T1000 (cell line): ENCODE measurements around the gene COA1.

ENCODE experiments used
- DNase-seq: peaks from one replicate; lab custom pipeline; 2025; ENCODE audit warnings: mixed read lengths; lab: John Stamatoyannopoulos, UW

COA1 gene

DNA sequence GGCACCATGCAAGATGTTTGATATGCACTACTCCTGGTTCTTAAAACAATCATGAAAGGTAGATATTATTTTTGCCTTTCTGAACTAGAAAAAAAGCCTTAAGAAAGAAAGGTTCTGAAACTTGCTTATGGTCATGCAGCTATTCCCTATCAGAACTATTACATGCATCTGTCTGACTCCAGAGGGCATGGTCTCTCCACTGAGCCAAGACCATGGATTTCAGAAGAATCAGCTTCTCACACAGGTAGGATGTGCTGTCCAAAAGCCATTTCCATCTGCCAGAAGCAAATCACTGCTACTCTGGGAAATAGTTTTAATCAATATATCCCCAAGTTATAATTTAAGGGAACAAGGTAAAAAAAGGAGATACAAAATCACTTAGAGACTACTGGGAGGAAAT lies 77.0 kb downstream of the COA1 start:
- DNase-seq = no peak

DNA sequence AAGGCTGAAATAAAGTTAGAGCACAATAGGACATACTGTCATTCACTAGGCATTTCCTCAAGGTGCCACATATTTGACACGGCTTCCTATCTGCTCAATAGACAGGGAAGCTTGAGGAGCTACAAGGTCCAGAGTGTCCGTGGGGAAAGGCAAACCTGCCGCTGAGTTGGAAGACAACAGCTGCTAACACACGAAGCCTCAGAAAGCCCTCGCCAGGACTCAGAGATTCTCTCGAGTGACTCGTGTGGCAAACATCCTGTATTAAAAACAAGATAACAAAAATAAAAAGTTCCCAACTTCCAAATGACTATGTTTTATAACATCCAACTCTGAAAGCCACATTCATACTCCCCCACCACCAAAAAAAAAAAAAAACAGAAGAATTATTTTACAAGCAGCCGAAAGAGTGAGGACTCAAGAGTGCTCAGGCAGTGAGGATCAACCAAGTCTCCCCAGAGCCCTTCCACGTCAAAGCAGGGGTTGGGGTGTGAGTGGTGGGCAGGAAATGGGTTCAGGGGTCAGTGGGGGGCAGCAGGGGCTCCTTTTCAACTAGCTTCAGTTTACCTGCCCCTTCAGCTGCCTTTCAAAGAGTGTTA lies 78.8 kb downstream of the COA1 start:
- DNase-seq = no peak

DNA sequence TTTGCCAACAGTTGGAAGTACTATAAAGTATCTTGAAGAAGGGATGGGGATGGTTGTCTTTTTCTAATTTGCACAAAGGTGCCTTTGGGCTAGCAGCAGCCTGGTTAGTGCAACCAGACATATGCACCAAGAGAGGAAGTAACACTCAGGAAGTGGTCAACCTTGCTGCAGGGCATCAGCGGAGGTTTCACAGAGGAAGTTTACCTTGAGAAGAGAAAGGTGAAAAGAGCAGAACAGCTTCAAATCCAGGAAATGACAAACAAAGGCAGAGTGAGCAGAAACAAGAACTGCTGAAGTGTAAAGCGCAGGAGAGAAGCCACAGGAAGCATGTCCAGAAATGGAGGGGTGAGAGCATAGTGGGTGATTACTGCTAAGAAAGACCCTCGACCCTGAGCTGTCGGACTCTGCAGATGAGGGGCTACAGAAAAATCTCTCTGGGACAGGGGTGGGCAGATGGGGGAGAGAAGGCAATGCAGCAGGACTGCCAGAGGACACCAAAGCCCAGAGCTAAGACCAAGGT lies 79.5 kb downstream of the COA1 start:
- no peak for DNase-seq

DNA sequence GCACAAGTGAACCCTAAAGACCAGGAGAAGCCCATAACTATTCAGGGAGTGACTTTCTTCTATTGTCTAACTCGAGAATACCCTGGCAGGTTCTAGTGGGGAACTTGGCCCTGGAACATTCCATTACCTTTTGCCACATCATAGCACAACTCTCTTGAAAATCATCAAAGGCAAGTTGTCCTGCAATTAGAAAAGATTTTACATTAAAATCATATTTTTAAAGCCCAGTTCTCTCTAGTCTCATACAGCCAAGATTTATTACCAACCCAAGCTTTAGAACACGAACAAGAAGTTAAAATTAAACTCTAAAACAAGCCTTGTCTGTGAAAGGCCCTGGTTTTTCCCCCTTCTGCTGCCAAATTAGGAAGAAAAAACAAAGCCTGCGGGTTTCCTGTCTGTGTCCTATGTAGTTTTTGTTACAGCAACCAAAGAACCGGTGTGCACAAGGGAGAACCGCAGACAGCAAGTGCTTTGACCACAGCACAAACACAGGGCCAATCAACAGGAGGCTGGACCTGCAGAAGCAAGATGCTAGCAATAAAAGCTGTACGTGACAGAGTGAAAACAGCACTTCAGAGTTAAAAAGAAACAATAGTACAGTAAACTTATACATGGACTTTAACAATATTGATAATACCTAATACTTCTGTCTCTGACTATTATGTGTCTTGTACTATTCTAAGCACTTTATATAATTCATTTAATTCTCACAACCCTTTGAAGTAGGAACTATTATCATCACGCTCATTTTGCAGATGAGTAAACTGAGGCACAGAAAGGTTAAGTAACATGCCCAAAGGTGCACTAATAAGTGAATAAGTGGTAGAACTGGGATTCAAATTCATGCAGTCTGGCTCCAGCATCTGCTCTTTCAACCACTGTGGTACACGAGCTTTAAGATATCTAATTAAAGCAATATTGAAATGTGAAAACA lies 80.6 kb downstream of the COA1 start:
- no peak for DNase-seq

DNA sequence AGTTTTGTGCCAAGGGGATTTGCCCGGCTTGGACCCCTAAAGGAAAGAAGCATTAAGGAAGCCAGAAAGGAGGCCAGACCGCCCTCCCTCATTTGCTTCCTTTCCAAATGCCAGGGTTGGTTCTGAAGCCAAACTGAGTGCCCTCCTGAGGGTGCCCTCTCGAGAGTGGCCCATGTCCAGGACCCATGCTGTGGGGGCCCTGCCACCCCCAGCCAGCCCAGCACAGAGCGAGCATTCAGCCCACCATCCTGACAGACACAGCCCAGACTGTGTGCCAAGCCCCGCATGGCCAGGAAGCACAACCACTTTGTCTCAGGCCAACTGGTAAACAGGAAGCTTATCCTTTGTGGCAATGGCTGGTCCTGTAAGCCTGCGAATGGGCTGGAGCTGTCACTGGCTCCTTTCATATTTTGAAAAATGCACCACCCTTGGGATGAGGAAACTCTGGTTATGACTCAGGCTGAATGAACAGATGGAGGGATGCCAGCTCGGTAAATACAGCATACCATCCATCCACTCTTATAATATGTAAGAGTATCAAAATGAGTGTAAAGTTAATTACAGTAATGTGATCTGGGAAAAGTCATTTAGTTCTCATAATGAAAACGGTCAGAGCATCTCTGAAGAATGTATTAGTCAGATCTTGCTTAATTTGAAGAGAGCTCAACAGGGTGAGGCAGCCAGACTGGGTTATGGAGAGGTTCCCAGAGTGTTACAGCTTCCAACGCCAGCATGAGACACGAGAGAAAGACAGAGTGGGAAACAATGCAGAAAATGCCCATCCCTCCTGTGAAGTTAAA lies 81.5 kb downstream of the COA1 start:
- DNase-seq = peak; percentile 83

DNA sequence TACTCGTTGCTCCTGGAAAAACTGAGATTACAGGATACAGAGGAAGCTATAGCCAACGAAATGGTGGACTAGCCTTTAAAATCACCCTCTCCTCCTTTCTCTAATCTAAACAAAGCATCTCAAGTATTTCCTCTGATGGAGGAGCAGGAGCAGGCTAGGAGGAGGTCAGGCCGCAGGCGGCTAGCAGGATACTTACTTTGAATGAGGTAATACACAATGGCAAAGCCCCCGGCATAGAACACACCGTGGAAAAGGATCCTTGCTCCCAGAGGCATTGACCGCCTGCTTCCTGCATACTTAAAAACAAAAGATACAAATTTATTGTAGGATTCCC lies 82.0 kb downstream of the COA1 start:
- no peak for DNase-seq

DNA sequence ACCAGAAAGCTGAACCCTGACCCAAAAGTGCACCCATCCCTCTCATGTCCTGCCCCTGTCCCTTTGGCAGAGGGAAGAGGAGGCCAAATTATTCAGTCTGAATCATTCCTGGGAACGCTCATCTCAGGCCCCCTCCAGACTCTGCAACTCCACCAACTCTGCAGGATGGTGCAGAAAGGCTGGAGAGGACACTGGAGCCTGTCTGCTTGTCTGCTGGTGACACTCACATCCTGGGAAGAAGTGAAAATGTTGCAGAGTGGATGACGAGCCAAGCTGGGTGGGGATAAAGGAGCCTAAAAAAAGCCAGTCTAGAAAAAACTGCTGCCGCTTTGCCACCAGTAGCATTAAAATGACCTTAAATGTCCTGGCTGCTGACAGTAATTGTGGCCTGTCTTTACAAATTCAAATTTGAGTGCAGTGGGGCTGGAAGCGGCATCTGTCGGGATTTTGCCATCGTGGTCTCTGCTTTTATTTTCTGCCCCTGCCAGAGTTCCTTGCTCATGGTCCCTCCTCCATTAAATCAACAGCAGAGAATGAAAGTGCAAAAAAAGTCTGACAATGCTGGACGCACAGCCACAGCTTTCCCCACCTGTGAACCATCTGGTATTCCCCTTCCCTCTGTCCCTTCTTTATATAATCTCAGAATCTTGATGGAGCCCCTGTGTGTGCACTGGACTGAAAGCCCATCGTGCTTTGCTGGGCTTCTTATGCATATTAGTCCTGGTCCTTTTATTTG lies 82.6 kb downstream of the COA1 start:
- no peak for DNase-seq

DNA sequence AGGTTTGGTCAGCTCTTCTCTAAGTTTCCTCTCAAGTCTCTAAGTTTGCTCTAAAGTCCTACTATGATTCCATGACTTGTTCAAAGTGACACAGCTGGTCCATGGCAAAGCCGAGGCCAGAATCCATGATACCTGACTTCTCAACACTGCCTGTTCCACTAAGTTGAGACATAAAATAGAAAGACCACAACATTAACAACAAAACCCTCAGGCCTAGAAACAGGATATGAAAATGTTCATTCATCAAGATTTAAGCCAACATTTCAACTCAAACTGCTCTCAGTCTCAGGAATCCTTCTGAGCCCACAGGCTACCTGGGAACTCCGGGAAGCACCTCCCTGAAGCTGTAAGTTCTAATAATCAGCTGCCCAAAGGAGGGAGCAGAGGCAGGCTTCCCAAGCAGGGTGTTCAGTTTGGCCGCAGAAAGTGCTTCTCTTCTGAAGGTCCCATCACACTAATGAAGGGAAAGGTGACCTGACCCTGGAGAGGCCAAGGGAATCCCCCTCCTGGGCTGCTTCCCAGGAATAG lies 83.6 kb downstream of the COA1 start:
- DNase-seq = no peak

DNA sequence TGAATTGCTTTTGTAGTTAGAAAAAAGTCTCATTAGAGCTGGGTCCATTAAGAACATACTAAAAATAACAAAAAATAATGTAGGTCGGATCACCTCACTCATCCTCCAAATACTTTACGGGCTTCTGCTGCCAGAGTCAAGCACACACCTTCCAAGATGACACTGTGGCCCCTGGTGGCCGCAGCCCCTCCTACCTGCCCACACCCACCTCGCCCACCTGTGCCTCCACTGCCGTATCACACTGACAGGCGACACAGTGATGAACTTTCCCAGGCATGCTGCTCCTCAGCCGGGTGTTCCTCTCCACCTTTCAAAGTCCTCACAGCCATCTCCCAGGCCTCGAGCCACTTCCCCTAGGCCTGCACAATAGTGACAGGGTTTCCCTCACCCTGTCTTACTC lies 85.5 kb downstream of the COA1 start:
- DNase-seq = no peak

DNA sequence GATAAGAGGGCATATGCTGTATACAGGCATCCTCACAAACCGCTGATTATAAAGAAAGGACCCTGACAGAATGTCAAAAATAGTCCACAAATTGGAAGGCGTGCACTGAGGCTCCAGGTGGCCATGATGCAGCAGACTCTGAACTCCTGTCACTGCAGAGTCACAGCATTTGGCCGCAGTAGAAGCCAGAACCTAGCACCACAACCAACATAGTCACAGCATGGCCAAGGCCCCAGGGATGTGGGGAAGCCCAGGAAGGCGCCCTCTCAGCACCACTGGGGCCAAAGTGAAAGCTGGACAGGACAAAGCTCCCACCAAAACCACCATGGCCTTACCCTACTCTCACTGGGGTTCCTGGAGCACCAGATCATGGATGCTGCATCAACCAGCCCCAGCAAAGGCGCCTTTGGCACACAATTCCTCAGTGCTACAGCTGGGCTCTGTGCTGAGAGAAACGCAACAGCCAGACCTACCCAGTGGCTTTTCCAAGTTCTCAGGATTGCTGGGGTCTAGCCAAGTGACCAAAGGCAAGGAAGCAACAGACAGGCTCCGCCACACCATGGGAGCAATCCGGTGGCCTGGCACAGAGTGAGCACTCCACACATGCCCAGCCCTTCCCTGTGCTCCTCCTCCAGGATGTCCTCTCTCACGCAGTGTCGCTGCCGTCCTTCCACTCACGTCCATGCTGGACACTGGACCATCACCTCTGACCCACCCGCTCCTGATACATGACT lies 86.3 kb downstream of the COA1 start:
- DNase-seq = no peak

DNA sequence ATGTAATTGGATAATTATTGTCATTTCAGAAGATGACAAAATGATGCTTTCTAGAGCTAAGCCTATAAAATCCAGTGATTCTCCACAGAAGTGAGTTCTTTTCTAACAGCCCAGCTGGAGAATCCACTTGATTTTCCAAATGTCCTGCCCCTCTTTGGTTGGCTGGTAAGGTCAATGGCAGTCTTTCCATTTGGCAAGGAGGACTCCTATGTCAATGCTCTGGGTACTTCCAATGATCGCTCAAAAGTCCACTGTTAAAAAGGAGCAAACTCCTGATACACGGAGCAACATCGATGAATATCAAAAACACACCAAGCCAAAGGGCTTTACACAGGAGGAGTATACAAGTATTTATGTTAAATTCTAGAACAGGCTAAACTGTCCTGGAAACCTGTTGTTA lies 88.6 kb downstream of the COA1 start:
- no peak for DNase-seq

DNA sequence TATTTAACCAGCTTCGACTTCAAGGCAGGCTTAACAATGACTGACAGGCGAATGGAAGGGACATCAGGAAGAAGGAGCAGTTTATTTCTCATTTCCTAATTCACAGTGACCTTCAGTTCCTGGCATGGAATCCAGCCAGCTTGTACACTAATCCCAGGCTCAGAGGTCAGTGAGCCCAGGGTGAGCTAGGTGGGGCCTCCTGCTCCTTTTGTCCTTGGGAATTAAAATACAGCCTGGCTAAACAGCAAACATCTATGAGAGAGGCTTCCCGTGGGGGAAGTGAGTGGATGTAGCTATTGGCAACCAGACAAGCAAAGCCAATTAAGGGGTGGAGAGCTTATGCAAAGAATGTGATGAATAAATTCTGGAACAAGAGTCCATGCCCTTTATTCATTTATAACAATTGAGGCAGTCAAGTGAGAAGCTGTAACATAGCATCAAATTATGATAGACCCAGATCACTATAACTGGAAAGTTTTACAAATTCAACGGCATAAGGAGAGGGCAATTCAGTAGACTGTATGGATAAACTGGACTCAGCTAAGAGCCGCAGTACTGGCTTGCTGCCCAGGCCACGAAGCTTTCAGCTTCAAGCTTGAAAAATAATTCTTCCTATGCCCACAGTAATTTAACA lies 89.3 kb downstream of the COA1 start:
- DNase-seq = peak; percentile 20

DNA sequence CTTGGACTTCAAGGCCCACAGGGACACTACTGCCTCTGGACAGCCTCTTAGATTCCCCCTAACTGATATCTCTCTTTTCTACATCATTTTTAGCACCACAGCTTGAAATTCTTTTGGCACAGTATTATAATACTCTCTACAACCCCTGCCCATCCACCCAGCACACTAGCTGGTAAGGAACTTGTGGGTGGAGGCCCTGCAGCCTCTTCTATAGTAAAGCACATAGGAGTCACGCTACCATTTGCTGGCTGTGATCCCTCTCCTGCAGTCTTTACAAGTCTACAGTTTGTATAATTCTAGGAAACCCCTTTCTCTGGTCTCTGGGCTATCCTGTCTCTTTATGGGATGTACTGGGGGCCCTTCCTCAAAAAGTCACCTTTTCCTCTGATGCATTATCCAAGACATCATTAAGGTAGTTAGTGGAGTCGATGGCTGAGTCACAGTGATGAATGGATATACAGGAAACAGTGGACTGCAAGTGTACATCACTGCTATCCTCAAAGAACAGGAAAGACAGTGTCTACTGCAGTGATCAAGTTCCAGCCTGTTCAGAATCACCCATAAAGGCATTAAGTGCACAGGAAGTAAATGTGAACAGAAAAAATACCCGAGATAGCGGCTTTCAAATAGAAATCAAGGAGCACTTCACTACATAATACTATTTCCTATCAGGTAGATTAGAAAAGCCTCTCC lies 92.1 kb downstream of the COA1 start:
- DNase-seq = no peak

DNA sequence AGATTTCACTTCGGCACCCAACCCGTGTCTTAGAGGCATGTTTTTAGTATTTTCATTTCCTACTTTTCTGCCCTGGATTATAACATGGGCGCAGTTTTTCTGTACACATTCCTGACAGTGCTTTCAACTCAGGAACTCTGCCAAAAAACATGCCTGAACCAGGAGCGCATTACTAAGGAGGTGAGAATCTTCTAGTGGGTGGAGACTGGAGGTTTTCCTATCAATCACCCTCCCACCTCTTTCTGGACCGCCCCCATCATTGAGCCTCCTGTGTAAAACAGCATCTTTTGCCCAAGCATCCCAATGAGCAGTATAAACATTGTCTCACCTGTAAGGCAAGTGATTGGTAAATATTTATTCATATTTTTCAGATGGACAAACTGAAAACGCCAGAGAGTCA lies 93.2 kb downstream of the COA1 start:
- DNase-seq = no peak

DNA sequence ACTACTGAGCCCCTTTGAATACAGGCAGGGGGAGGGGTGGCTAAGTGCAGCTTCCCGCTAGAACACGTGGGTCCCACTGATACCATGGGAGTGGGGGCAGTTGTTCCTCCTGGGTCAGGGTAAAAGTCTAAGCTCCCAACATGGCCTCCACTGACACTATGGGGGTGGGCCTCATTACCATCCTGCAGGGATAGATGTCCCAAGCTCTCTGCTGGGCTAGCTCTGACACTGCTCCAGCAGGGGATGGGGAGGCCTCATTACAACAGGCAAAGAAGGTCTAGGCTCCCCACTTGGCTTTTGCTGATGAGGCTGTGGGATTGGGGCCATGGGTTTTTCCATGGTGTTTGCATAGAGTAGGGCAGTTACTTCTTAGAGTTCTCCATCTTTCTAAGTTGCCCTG lies 94.9 kb downstream of the COA1 start:
- DNase-seq = no peak

DNA sequence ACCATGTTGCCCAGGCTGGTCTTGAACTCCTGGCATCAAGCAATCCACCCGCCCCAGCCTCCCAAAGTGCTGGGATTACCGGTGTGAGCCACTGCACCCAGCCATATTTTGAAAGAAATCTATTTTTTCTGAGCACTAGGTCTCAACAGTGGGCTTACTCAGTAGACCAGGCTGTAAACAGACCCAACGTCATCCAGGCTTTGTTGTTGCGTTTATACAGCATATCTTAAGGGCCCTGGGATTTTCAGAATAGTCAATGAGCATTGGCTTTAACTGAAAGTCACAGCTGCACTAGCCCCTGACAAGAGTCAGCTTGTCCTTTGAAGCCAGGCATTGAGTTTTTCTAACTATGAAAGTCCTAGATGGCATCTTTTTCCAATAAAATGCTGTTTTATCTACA lies 96.6 kb downstream of the COA1 start:
- no peak for DNase-seq

DNA sequence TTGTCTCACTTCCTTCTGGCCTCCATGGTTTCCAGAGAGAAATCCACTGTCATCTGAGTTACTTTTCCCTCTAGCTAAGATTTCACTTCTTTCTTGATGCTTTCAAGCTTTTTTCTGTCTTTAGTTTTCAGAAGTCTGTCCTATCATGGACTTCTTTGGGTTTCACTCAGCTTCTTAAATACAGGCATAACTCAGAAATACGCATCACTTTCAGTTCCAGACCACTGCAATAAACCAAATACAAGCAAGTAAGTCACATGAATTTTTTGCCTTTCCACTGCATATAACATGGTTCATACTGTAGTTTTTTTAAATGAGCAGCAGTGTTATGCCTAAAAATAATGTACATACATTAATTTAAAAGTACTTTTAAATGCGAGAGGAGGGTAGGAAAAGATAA lies 97.8 kb downstream of the COA1 start:
- no peak for DNase-seq

DNA sequence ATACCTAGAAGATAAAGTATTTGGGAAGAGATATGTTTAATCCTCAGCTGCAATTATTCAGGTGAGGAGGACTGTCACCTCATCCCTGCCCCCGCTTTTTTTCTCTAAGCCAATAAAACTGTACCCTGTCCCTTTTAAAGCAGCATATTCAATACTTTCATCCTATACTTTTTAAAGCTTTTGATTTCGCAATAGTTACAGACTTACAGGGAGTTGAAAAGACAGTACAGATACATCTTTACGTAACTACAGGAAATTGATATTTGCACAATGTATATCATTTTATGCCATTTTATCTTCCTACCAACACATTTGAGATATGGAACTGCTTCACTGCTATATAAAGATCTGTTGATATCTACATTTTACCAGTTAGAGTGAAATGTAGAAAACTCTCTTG lies 98.8 kb downstream of the COA1 start:
- no peak for DNase-seq

DNA sequence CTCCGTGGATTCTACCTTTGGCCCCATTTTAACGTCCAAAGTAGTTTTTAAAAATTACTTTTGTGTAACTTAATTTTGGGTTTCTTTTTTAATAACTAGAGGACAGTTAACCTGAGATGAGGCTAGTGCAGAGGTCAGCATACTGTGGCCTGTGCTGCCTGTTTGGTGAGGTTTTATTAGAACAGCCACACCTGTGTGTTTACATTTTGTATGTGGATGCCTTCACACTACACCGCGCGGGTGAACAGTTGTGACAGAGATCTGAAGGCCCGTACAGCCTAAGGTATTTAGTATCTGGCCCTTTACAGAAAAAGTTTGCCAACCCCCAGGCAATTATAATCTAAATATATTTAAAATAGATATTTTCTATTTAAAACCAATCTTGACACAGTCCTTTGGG lies 99.5 kb downstream of the COA1 start:
- no peak for DNase-seq

DNA sequence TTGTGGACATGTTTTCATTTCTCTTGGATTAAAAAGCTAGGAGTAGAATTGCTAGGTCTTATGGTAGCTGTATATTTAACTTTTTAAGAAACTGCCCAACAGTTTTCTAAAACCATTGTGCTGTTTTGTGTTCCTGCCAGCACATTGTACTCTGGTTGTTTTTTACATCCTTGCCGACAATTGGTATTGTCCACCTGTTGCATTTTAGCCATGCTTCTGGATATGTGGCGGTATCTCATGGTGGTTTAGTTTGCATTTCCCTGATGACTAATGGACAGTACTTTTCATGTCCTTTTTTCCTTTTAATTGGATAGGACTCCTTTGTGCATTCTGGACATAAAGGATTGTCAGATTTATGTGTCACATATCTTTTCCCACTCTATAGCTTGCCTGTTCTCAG lies 100.9 kb downstream of the COA1 start:
- DNase-seq = no peak
